CD1c-positive myeloid dendritic cell (primary cell): ENCODE measurements around the gene HAVCR1.
"Not testable (repeated sequence)": the region's sequence is repeated elsewhere in the genome, so short reads cannot be mapped to it uniquely, and the experiment has no call there.

ENCODE experiments used
- DNase-seq: peaks from one replicate; pipeline ENCODE4 v3.0.0-alpha.2; 2016; ENCODE audit errors: extremely low spot score

HAVCR1 gene

DNA sequence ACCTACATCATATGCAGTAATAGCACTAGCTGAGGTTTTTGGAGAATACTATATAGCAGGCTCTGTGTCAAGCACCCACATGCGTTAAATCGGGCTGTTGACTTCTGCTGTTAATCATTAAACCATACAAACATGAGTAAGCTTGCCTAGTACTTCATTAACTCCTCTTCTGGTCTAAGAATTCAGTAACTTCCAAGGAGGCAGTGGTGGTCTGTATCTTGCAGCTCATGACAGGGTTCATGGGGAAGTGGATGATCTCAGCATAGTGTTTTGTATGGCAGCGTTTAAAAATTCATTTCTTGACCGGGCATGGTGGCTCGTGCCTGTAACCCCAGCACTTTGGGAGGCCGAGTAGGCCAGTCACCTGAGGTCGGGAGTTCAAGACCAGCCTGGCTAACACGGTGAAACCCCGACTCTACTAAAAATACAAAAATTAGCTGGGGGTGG is at the start of gene HAVCR1:
HAVCR1 (minus strand) TSS at position 24 of the 447 bp plus-strand sequence. CDS start 1,173 bp downstream, outside the sequence.
- DNase-seq: no peak

DNA sequence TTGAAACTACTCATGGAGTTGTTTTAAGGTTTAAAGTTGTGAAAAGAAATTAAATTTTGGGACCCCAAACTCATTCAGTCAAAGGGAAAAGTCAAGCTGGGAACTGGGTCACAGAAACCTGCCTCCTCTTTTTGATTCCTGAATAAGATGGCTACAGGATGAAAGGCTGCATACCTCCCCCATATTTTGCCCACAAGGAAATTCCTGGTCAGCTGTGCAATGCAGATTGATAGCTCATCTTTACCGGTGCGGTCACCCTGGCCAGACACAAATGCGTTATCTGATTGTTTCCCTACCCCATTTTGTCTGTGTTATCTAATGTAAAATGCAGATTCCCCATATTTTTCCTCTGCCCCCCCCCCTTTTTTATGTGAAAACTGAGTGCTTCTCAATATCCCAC is 48.6 kb upstream of the HAVCR1 start:
- DNase-seq: peak; percentile 49

DNA sequence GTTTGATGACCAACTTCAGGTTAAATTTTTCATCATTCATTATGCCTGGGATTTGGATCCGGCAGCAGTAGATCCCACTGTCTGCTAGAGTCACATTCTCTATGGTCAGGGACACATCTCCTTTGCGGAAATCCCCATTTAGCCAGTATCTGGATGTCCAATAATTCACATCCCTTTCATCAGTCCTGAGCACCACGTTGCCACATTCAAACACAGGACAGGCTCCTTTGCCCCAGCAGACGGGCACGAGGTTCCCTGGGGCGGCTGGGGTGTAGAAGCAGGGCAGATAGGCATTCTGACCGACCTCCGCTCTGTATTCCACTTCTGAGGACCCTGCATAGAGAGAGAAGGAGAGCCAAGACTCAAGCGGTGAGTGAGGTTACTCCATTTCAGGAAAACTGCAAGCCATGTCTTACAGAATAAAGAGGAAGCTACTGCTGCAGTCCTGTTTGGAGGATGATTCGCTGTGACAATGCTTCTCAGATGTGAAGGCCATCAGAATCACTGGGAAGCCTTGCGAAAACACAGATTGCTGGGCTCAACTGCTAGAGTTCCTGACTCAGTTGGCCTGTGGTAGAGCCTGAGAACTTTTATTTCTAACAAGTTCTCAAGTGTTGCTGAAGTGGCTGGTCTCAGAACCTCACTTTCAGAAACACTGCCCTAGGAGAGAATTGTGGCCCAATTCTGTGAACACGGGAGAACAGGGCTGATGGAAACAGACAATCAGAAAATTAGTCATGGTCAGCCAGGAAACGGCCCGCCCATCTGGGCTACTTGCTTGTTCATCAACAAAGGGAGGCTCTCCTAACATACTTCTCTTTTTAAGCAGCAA is 47.9 kb upstream of the HAVCR1 start:
- DNase-seq: peak; percentile 88

DNA sequence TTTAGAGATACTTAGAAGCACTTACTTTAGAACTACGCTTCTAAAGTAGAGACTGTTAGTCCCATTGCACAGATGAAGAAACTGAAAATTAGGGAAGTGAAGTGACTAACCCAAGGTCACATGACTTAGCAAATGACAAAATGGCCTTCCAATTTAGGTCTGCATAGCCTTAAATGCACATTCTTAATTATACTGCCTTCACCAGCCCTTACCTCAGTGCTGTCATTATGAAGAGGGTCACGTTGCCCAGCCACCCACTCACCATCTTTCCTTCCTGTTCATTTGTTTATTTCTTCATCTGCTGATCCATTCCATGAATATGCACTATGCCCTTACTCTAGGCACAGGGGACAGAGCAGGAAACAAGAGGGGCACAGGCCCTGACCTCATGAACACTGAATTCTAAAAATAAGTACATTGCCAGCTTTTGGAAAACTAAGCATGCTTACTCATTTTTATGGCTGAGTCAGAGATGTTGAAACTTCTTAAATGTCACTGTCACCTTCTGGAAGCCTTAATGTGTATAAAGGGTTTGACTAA is 41.3 kb upstream of the HAVCR1 start:
- peak; percentile 83 for DNase-seq

DNA sequence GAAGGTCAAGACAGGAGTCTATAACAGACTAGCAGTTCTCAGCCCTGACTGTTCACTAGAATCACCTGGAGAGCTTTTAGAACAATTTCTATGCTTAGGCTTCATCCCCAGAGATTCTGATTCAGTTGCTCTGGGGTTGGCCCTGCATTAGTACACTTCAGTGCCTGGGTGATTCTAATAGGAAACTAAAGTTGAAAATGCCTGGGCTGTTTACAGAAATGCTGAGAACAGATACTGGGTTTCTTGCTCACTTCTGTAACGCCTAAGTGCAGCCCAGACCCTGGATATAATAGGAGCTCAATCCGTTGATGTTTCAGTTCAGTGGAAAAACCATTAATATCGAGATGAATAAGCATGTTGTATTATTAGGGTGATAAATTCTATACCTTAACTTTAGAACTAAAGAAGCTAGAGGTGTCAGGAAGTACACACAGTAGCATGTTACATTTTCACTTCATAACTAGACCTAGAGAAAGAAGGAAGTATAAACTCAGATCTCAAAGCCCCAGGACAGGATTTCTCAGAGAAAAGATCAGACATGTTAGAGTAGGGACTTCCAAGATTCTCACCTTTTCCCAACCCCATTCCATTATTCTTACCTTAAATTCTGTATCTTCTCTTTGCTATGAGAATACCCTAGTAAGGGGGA is 29.6 kb upstream of the HAVCR1 start:
- no peak for DNase-seq

DNA sequence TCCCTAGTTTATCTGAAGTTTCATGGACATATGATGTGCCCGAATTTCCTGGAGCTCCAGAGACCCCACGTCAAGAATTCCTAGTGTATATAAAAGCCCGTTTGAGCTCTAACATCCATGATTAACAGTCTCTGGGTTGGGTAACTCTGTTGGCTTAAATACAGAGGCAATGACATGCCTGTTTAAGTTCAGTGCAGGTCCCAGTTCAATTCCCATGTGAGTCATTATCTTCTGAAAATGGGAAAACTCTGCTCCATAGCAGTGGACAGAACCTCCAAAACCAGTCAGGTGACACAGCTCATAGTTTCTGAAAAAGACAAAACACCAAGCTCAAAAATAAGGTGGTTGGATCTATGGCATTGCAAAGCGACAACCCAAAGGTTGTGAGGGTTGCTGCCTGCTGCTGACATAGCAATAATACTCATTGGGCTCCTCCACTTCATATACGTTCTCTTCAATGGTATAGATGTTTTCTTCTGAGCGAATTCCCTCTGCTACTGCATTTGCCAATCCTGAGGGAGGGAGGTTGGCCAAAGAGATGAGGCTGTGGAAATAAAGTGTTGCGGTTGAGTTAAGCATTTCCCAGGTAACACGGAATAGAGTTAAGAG is 27.9 kb upstream of the HAVCR1 start:
- no peak for DNase-seq

DNA sequence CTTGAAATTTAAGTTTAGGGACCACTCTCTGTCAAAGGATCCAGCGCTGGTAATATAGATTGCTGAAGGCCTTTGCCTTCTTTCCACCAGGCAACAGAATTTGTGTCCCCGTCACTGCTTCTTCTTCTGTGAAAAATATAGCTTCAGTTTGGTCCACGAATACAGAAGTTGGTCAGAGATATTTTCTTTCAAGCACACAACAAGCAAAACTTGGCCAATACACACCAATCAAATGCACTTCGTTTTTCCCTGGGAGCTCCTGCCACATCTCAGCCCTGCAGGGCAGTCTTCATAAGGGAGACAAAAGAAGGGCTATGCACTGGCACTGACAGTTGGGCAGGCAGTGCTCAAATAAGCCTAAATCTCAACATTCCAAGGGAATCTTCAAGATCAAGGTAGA is 27.0 kb upstream of the HAVCR1 start:
- DNase-seq: no peak

DNA sequence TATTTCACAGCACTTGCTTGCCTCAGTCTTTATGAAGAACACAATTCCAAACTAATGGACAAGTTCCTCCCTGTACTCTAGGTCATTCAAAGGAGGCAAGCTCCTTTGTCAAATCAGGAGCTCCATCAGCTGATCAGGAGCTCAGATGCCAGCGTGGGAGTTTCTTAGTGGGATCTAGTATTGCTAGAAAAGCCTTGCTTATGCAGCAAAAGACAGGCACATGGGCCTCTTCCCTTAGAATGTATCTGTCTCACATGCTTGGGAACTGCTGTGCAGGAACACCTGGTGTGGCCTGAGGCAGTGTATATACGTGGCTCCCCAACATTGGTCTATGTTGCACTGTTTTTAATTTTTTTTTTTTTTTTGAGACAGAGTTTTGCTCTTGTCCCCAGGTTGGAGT is 21.4 kb upstream of the HAVCR1 start:
- DNase-seq: no peak

DNA sequence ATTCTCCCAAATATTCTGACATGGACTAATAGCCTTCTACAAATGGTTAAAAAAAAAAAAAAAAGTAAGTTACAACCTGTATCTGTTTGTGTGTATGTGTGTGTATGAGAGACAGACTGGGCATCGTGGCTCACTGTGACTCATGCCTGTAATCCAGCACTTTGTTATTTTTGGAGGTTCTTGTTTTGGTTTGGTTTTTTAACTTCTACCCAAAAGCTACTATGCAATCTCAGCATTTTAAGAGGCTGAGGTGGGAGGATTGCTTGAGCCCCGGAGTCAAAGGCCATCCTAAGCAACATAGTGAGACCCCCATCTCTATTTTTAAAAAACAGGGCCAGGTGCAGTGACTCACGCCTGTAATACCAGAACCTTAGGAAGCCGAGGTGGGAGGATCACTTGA is 17.6 kb upstream of the HAVCR1 start:
- DNase-seq: peak; percentile 19

DNA sequence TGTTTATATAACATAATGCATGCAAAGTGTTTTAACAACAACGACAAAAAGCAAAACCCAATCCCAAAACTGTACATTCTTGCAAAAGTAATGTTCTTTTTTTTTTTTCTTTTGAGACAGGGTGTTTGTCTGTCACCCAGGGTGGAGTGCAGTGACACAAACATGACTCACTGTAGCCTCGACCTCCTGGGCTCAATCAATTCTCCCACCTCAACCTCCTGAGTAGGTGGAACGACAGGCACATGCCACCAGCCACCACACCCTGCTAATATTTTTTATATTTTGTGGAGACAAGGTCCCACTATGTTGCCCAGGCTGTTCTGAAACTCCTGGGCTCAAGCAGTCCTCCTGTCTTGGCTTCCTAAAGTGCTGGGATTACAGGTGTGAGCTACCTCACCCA is 13.6 kb upstream of the HAVCR1 start:
- no peak for DNase-seq

DNA sequence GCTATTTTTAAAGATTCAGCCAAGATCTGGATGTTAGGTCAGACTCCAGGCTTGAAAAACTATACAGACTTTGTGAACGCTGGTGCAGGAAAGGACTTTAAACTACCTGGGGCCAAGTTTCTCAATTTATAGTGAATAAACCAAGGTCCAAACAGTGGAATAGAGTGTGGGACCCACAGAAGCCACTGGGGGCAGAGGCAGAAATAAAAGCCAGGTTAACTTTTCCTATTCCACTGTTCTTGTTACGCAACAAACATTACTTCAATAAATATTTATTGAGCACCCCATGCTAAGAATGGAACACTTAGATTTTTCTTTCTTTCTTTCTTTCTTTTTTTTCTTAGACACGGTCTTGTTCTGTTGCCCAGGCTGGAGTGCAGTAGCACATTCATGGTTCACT is 11.0 kb upstream of the HAVCR1 start:
- DNase-seq: no peak

DNA sequence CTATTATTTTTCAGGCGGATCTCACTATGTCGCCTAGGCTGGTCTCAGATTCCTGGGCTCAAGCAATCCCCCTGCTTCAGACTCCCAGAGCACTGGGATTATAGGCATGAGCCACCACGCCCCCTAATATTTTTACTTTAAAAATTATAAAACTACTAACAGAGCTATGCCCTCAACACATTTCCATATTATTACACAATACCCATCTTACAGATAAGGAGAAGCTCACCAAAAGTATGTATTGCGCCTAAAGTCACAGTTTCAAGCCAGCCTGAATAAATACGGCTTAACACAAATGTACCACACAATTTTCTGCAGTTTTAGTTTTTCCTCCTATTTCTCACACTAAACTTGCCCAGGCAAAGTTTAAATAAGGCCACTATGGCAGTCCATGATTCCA is 9.9 kb upstream of the HAVCR1 start:
- DNase-seq: no peak

DNA sequence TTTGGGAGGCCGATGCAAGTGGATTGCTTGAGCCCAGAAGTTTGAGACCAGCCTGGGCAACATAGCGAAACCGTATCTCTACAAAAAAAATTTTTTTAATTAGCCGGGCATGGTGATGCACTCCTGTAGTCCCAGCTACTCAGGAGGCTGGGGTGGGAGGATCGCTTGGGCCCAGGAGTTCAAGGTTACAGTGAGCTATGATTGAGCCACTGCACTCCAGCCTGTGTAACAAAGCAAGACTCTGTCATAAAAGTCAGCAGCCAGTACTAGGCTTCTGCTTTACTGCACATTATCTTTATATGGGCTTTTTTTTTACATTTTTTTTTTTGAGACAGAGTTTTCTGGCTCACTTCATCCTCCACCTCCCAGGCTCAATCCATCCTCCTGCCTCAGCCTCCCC is 9.4 kb upstream of the HAVCR1 start:
- no peak for DNase-seq

DNA sequence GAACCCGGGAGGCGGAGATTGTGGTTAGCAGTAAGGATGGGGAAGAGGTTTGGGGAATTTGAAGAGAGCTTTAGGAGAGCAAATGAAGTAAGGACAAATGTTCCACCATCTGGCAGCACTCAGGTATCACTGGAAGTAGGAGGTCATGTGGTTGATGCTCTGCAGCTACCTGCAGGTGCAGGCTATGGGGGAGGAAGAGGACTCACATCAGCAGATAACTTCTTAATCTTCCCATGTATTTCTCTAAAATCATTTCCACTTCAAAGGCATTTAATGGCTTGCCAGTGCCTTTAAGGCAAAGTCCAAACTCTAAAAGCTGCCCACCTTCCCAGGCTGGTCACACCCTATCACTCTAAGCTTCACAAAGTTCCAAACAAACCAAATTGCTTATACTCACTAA is 8.1 kb upstream of the HAVCR1 start:
- DNase-seq: no peak

DNA sequence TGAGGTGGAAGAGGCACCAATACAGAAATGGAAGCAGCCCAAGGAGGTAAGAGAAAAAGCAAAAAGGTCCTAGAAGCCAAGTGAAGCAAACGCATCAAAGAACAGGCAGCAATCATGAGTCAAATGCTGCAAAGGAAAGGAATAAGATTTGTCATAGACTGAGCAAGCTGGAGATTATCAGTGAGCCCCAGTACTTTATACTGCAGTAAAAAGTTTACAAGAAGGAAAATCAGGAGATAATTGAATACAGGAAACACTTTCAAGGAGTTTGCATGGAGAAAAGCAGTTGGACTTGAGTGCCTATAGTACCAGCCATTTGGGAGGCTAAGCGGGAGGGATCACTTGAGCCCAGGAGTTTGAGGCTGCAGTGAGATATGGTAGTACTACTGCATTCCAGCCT is 7.2 kb upstream of the HAVCR1 start:
- no peak for DNase-seq

DNA sequence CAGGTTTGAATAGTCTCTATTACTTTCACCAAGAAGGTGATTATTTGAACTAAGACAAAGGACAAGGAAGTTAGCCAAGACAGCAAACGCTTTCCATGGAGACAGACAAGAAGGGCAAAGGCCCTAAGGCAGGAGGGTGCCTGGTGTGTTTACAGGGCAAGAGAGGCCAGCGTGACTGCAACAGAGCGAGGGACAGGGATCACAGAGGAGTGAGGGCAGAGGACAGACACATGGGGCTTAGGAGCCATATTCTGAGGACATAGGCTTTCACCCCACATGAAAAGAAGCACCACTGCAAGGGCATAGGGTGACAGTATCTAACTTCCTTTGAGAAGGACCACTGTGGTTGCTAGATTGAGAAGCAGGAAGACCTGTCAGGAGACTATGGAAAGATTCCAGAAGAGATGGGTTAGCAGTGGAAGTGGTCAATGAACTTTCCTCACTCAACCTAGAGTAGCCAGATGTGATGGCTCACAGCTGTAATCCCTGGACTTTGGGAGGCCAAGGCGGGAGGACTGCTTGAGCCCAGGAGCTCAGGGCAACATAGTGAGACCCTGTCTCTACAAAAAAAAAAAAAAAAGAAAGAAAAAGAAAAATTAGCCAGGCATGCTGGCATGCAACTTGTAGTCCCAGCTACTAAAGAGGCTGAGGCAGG is 5.0 kb upstream of the HAVCR1 start:
- no peak for DNase-seq

DNA sequence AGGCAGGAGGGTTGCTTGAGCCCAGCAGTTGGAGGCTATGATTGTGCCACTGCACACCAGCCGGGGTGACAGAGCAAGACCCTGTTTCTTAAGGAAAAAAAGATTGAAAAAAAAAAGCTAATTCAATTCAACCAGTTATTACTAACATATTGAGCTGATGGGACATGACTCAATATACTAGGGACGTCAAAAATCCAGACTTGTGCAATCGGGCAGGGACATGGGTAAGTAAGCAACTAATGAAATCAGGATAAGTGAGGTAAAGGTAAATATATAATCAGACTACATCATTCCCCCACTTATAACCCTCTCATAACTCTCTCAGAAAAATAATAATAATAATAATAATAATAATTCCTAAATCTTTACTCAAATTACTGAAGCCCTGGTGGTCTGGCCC is 975 bp upstream of the HAVCR1 start:
- DNase-seq: no peak

DNA sequence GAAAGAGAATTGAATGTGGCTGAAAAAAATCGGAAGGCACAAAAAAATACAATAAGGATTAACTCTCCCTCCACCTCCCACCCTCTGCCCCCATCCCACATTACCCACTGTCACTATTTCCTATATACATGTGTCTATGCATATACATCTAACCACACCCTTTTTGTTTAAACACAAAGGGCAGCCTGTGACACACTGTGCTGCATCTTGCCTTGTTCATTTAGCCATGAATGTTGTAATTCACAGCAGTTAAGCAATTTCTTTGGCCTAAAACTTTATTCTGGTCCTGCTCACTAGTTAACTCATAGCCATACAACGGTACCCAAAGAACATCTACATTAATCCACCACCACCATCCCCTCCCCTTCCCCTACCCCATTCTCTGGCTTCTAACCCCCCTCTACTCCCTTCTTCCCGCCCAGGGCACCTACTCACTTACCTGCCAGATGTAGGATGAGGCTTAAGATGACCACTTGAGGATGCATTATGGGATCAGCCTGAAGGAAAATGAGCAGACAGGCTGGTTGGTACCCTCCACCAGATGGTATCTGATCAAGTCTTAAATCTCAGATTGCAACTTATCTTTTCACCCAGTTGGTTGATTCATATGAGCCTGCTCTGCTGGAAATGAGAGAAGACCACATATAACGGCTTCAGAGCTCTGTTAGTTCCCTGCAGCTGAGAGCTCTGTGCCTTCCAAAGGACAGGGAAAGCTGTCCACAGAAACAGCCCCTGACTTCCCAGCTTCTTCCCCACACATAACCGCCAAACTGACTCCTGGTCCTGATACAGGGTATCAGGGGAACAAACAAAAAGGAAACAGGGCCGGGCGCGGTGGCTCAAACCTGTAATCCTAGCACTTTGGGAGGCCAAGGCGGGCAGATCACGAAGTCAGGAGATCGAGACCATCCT is 1.2 kb downstream of the HAVCR1 start:
- no peak for DNase-seq

DNA sequence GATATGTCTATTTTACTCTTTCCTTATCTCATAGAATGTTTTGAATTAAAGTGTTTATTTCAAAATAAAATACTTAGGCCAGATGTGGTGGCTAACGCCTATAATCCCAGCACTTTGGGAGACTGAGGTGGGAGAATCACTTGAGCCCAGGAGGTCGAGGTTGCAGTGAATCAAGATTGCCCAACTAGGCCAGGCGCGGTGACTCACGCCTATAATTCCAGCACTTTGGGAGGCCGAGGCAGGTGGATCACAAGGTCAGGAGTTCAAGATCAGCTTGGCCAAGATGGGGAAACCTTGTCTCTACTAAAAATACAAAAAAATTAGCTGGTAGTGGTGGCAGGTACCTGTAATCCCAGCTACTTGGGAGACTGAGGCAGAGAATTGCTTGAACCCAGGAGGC is 2.1 kb downstream of the HAVCR1 start:
- not testable (repeated sequence) for DNase-seq

DNA sequence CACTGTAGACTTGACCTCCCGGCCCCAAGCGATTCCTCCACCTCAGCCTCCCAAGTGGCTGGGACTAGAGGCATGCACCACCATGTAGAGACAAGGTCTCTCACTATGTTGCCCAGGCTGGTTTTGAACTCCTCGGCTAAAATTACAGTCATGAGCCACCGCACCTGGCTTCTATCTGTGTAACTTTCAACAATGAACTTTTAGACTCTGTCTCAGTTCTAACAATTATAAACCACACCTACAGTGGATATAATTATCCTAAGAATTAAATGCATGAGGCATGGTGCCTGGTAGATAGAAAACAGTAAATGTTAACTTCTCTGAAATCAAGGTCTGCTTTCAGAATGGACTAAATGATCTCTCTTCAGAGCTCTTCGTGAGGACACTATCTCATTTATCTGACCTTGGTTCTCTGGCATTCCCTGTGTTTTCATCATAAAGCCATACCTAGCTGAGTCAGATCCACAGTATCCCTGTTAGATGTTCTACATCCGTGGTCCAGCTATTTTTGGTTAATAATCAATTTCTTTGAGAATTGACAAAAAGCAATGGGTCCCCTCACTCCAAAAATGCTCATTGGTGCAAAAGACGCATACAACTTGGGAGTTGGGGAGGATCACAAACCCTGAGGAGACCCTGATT is 7.2 kb downstream of the HAVCR1 start:
- DNase-seq: no peak

DNA sequence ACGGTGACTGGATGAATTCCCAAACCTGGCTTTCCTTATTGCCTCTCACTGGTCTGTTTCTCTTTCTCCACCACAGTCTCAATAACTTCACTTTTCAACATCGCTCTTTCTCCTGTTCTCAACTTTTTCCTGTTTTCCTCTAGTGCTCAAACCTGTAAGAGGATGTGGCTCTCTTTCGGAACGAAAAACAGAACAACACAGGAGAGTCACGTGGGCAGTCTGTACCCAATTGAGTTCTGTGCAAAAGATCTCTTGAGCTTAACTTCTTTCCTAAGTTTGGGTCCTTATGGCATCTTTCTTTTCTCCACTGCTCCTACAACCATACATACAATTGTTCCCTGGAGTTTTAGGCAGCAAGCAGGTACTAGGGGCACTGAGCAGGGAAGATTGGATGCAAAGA is 8.9 kb downstream of the HAVCR1 start:
- peak; percentile 26 for DNase-seq
